GM18858 (cell line): ENCODE data around the gene PRDX5.
"Not testable (repeated sequence)": the region's sequence is repeated elsewhere in the genome, so short reads cannot be mapped to it uniquely, and the experiment has no call there.

Source experiments
- ATAC-seq: cut with Tn5 transposase; IDR thresholded peaks from one replicate; pipeline ENCODE4 v1.9.1; 2021; ENCODE audit not compliant: unreplicated experiment

Gene PRDX5

DNA sequence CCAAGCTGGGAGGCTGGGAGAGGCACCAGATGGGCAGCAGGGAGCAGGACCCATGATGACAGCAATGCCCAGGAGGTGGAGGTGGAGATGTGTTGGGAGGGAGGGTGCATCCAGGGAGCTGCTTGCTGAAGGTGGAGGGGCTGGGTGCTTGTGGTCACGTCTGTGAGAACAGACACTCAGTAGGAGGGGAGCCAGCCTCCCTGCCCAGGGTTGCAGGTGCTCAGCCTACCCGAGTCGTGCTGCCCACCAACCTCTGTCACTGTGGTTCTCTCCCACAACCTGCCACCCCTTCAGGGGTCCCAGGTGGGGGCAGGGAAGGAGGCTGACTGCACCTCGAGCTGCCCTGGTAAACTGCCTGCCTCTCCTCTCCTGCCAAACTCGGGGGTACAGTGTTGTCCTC is 5.5 kb downstream of the PRDX5 start:
- ATAC-seq, result no peak

- ATAC-seq, result not testable (repeated sequence)
Observed at GRCh38 chr11:64323984-64324383, 6.1 kb downstream of the PRDX5 start.

DNA sequence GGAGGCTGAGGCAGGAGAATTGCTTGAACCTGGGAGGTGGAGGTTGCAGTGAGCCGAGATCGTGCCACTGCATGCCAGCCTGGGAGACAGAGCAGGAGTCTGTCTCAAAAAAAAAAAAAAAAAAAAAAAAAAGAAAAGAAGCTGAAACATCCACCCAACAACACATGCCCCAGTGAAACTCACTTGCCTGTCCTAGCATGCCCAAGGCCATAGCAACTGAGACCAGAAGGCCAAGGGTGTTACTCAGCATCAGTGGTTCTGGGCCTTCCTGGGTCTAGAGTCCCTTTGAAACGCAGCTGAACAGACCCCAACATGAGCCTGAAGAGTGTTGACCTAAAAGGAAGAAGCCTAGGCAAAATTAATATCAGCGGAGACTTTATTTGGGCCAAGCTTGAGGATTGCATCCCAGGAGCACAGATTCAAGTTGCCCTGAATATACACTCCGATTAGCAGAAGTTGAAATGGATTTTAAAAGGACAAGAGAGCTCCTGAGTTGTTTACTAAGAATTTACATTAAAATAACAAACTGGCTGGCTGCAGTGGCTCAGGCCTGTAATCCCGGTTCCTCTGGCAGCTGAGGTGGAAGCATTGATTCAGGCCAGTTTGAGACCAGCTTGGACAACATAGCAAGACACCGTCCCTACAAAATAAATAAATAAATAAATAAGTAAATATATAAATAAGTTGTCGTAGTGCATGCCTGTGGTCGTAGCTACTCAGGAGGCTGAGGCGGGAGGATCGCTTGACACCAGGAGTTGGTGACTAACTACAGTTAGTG is 7.0 kb downstream of the PRDX5 start:
- ATAC-seq, result no peak

- no peak for ATAC-seq
Observed at GRCh38 chr11:64327375-64327774, 9.5 kb downstream of the PRDX5 start.

DNA sequence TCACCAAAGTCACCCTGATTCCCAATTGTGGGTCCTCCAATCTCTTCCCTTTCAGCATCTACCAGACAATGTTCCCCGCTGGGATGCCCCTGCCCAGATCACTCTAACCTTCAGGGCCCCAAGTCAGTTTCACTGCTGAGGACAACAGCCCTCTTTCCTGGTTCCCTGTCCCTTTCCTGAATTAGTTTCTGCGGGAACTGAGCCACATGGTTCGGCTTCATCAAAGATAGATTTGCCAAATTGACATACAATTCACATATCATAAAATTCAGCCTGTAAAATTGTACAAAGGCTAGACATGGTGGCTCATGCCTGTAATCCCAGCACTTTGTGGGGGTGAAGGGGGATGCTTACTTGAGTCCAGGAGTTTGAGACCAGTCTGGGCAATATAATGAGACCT is 10.1 kb downstream of the PRDX5 start:
- no peak for ATAC-seq

GRCh38 chr11:64330888-64331287 is 13.0 kb downstream of the PRDX5 start:
- no peak for ATAC-seq

GRCh38 chr11:64331569-64332371 is 13.8 kb downstream of the PRDX5 start:
- no peak for ATAC-seq

- no peak for ATAC-seq
Observed at GRCh38 chr11:64333556-64333955, 15.6 kb downstream of the PRDX5 start.

- peak; percentile 70 for ATAC-seq
Observed at GRCh38 chr11:64334764-64335735, 17.1 kb downstream of the PRDX5 start.

- ATAC-seq, result no peak
Observed at GRCh38 chr11:64337538-64338249, 19.8 kb downstream of the PRDX5 start.

- no peak for ATAC-seq
Observed at GRCh38 chr11:64338716-64339115, 20.8 kb downstream of the PRDX5 start.

DNA sequence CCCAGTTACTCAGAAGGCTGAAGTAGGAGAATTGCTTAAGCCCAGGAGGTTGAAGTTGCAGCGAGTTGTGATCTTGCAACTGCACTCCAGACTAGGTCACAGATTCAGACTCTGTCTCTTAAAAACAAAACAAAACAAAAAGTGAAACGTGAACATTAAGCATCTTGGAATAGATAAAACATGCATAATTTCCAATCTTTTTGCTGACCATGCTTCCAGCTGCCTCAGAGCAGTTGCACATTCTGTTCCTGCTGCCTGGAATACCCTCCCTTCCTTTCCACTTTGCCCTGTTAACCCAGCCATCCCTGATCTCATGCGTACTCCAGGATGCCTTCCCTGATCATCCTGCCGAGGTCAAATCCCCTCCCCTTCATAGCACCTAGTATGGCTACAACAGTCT is 21.4 kb downstream of the PRDX5 start:
- ATAC-seq, result no peak

GRCh38 chr11:64339754-64340408 is 22.0 kb downstream of the PRDX5 start, which contains the start of gene CCDC88B:
Gene CCDC88B, plus strand, starts transcription at chr11:64340204. Its CDS starts 63 bp downstream, at chr11:64340267.
- ATAC-seq, result no peak

- no peak for ATAC-seq
Observed at GRCh38 chr11:64340671-64341335, 22.9 kb downstream of the PRDX5 start.

- ATAC-seq, result no peak
Observed at GRCh38 chr11:64341429-64341828, 23.5 kb downstream of the PRDX5 start.

GRCh38 chr11:64341851-64342791 is 24.2 kb downstream of the PRDX5 start:
- ATAC-seq, result no peak

- no peak for ATAC-seq
Observed at GRCh38 chr11:64342869-64343745, 25.2 kb downstream of the PRDX5 start.
